KMS-11 (cell line): ENCODE data around the gene FALEC.

ENCODE experiments used
- H2AFZ ChIP-seq: fragments of 200-600 bp; sonication (generic); 2 replicates; pipeline ENCODE4 v1.6.1; 2016; ENCODE audit warnings: antibody characterized with exemption, mixed run types, low read depth
- H3K27ac ChIP-seq: fragments of 200-600 bp; sonication (generic); 2 replicates; pipeline ENCODE4 v1.6.1; 2016; ENCODE audit warnings: mild to moderate bottlenecking, mixed run types
- H3K27me3 ChIP-seq: fragments of 200-600 bp; sonication (generic); 2 replicates; pipeline ENCODE4 v1.6.1; 2017; ENCODE audit warnings: mild to moderate bottlenecking, low read depth, mixed run types, moderate library complexity; ENCODE audit not compliant: insufficient read depth
- H3K36me3 ChIP-seq: fragments of 200-600 bp; sonication (generic); 2 replicates; pipeline ENCODE4 v1.6.1; 2017; ENCODE audit warnings: mild to moderate bottlenecking, mixed run types; ENCODE audit not compliant: insufficient read depth
- H3K4me1 ChIP-seq: fragments of 200-600 bp; sonication (generic); 2 replicates; pipeline ENCODE4 v1.6.1; 2016; ENCODE audit warnings: mild to moderate bottlenecking, low read depth, mixed run types; ENCODE audit not compliant: poor library complexity, severe bottlenecking
- H3K4me2 ChIP-seq: fragments of 200-600 bp; sonication (generic); 2 replicates; pipeline ENCODE4 v1.7.0; 2016; ENCODE audit warnings: mild to moderate bottlenecking, mixed run types
- H3K4me3 ChIP-seq: fragments of 200-600 bp; sonication (generic); IDR thresholded peaks from 2 replicates; pipeline ENCODE4 v1.6.1; 2017; ENCODE audit warnings: low read depth, low read length, mixed read lengths; ENCODE audit not compliant: insufficient read depth
- H3K79me2 ChIP-seq: fragments of 200-600 bp; sonication (generic); 2 replicates; pipeline ENCODE4 v1.6.1; 2016; ENCODE audit warnings: low read depth, mixed run types; ENCODE audit not compliant: insufficient read depth
- H3K9ac ChIP-seq: fragments of 200-600 bp; sonication (generic); 2 replicates; pipeline ENCODE4 v1.6.1; 2016; ENCODE audit warnings: mild to moderate bottlenecking, mixed run types
- H4K20me1 ChIP-seq: fragments of 200-600 bp; sonication (generic); 2 replicates; pipeline ENCODE4 v1.6.1; 2016; ENCODE audit warnings: mild to moderate bottlenecking, mixed run types; ENCODE audit not compliant: insufficient read depth
- TF ChIP-seq, protein P1 (sequence below): fragments of 200-600 bp; sonication (generic); conservative IDR thresholded peaks from 2 replicates; pipeline ENCODE4 v1.6.1; 2017; ENCODE audit warnings: low read depth, mild to moderate bottlenecking, antibody characterized with exemption, low read length, moderate library complexity, mixed read lengths

The FALEC gene

DNA sequence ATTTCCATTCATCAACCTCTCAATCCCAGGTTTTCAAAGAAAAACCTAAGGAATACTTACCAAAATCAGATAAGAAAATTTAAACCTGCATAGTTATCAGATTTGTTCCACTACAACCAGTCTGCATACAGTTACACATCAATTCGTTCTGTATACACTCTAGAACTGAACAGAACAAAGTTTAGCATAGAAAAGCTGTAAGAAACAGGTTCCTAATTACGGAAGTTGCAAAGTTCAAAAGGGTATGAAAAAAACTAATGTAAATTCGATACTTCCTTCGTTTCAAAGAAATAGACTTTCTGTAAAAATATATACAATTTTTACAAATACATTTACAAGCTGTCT lies 60.8 kb downstream of the FALEC start:
- H3K27ac ChIP-seq = peak overlapping the region; percentile 78; the same call in 1 of the 2 replicates

DNA sequence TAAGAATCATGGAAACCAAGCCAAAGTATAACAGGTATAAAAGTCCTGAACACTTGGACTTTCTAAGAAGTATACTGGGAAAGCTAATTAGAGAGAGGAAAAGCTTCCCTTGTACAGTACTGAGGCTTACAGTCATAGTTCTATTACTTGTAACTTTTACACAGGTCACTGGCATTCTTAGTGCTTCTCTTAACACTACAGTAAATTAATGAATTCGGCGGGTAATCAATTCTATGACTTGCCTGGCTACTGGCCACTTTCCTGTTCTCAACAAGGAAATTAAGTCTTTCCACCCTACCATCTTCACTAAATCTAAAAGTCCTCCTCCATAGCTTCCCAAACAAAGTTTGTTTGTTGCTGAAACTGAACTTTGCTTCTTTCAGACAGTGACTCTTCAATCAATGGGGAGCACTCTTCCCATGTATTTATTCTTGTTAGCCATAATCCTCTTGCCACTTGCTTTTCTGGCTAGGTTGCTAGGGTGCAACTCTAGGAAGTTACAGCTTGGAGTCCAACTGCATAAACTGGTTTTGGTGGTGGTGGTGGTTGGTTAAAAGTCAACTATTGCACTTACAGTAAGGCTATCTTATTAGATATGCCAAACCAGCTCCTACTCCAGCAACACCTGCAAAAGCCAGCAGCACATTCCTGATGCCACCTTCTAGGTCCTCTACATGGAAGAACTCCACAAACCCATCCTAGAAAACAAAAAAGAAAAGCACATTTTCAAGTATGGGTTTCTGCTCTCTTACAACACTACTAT lies 61.4 kb downstream of the FALEC start:
- Histone ChIP-seq H3K36me3 (peaks cover 61% of the 10 kb centered on the region), H3K4me3 (peak overlapping the region; percentile 98), H2AFZ (no peak overlapping the region), H3K4me1 (peaks cover 70% of the 10 kb centered on the region), H3K27ac (peak overlapping the region; percentile 78), H3K9ac (peak overlapping the region; percentile 92), H3K27me3 (no peaks in the 10 kb centered on the region), H4K20me1 (peaks cover 49% of the 10 kb centered on the region), H3K79me2 (peaks cover 80% of the 10 kb centered on the region), H3K4me2 (peak overlapping the region; percentile 99)
- TF ChIP-seq, protein P1, sequence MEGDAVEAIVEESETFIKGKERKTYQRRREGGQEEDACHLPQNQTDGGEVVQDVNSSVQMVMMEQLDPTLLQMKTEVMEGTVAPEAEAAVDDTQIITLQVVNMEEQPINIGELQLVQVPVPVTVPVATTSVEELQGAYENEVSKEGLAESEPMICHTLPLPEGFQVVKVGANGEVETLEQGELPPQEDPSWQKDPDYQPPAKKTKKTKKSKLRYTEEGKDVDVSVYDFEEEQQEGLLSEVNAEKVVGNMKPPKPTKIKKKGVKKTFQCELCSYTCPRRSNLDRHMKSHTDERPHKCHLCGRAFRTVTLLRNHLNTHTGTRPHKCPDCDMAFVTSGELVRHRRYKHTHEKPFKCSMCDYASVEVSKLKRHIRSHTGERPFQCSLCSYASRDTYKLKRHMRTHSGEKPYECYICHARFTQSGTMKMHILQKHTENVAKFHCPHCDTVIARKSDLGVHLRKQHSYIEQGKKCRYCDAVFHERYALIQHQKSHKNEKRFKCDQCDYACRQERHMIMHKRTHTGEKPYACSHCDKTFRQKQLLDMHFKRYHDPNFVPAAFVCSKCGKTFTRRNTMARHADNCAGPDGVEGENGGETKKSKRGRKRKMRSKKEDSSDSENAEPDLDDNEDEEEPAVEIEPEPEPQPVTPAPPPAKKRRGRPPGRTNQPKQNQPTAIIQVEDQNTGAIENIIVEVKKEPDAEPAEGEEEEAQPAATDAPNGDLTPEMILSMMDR = no peak

More for the DNA sequence above, 60.8 kb downstream of the FALEC start:
- Histone ChIP-seq H4K20me1 (peaks cover 49% of the 10 kb centered on the region), H3K79me2 (peaks cover 86% of the 10 kb centered on the region), H3K9ac (peak overlapping the region; percentile 92), H3K27me3 (no peaks in the 10 kb centered on the region), H3K36me3 (peaks cover 61% of the 10 kb centered on the region), H3K4me1 (peaks cover 75% of the 10 kb centered on the region), H3K4me3 (peak overlapping the region; percentile 98), H2AFZ (no peak overlapping the region), H3K4me2 (peak overlapping the region; percentile 99)
- TF ChIP-seq, protein P1 = no peak

DNA sequence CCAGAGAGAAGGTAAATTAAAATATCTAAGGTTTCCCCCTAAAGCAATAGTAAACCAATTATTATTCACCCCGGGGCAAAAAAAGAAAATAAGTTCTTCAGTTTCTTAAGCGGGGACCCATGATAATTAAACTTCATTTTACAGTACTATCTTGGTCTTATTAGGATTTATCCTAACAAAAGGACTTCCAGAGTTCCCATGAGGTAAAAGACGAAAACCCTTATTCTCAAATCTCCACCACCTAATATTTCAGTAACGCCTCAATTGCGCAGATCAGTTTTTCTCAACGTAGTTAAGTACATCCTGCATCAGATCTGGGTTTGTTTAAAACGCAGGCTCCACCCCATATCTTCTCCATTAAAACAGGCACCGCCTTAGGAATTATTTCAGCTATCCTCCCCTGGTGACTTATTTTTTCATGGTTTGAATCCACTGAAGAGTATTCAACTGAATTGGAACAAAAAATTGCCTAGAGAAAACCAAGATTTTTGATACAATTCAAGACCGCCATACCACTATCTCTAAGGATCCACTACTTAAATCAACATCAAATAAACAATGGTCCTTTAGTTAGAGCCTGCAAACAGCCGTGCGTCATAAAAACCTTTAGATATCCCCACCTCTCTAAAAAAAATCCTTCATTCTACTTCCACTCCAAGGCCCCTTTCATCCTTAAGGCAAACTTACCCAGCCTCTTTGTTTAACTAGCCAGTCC lies 62.2 kb downstream of the FALEC start:
- TF ChIP-seq, protein P1 = no peak
- peaks cover 62% of the 10 kb centered on the region for H3K4me1 ChIP-seq
- H3K9ac ChIP-seq = peak overlapping the region; percentile 92
- peak overlapping the region; percentile 98 for H3K4me3 ChIP-seq
- H3K27ac ChIP-seq = peak overlapping the region; percentile 78
- peaks cover 73% of the 10 kb centered on the region for H3K79me2 ChIP-seq
- H4K20me1 ChIP-seq = peaks cover 49% of the 10 kb centered on the region
- no peaks in the 10 kb centered on the region for H3K27me3 ChIP-seq
- peak overlapping the region; percentile 99 for H3K4me2 ChIP-seq
- H3K36me3 ChIP-seq = peaks cover 57% of the 10 kb centered on the region
- no peak overlapping the region for H2AFZ ChIP-seq

DNA sequence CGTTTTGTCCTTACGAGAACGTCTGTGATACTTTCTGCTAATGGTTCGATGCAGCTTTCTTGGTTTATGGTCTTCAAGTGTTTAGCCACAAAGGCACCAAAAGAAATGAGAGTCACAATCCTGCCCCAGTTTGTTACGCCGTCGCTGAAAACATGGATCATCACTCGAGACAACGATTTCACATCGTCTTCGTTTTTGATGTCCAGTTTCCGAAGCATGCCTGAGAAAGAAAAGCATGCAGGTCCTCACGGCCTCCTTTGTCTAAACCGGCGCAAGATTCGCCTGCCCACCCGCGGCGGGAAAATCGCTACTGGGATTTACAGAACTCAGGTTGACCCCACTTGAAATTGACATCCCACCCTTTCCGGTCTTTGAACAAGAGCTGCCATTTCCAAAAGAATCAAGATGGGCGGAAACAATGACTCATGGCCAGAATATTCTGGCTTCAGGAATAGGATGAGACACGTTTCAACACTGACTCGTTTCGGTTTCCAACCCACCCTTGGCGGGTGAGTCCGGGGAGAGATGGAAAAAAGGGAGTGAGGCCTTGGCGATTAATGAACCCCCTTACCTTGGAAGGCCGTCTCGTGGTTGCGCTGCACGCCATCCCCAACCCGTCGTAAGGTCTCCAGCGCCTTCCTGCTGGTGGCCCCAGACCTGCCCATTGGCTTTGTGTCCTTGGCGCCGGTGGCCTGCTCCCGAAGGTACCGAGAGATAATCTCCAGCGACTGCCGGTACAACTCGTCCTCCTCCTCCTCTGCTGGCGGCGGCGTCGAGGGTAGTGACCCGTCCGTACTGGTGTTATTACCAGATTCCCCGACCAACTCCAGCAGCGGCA lies 62.9 kb downstream of the FALEC start:
- Histone ChIP-seq H3K79me2 (peaks cover 65% of the 10 kb centered on the region), H3K27me3 (no peaks in the 10 kb centered on the region), H3K4me2 (peak overlapping the region; percentile 99), H3K9ac (peak overlapping the region; percentile 92), H3K4me3 (peak overlapping the region; percentile 98), H3K4me1 (peaks cover 54% of the 10 kb centered on the region), H2AFZ (peak overlapping the region; percentile 25; the same call in 1 of the 2 replicates), H4K20me1 (peaks cover 49% of the 10 kb centered on the region), H3K27ac (peak overlapping the region; percentile 78), H3K36me3 (peaks cover 49% of the 10 kb centered on the region)
- TF ChIP-seq, protein P1 = no peak
